Psoas muscle (tissue), 8 donors: ENCODE results near the gene ZNF444. TPM values are rescaled to one million over a fixed set of nuclear protein-coding genes. Genes with fewer than 3 reads are reported as not detected.

Source experiments
- ATAC-seq, 4 donors: fragments of 200-7000 bp; cut with Tn5 transposase; one replicate each; pipeline ENCODE4 v1.9.1; 2020; ENCODE audit warnings: moderate library complexity in 3 of 4, mild to moderate bottlenecking in 2 of 4
- DNase-seq, 2 donors: peaks; one replicate each; pipeline ENCODE4 v3.0.0-alpha.2; 2020
- H3K27ac ChIP-seq: fragments of 200-600 bp; one replicate; pipeline ENCODE4 v1.8.0; 2022
- H3K27me3 ChIP-seq, 3 donors: fragments of 200-600 bp in 1 of 3; one replicate each; pipeline versions ENCODE4 v1.6.1 to v1.8.0; 2013 to 2022; ENCODE audit warnings: low read length in 2 of 3, mild to moderate bottlenecking in 2 of 3, moderate library complexity in 1 of 3; ENCODE audit not compliant: insufficient read depth in 3 of 3
- H3K36me3 ChIP-seq, 2 donors: fragments of 200-600 bp in 1 of 2; one replicate each; pipeline versions ENCODE4 v1.6.1 to v1.8.0; 2013 to 2022; ENCODE audit warnings: low read depth in 1 of 2, mild to moderate bottlenecking in 1 of 2, moderate library complexity in 1 of 2; ENCODE audit not compliant: insufficient read depth in 1 of 2
- H3K4me1 ChIP-seq: fragments of 200-600 bp; one replicate; pipeline ENCODE4 v1.8.0; 2022
- H3K4me3 ChIP-seq: fragments of 200-600 bp; one replicate; pipeline ENCODE4 v1.8.0; 2022; ENCODE audit warnings: mild to moderate bottlenecking
- H3K9me3 ChIP-seq: fragments of 200-600 bp; one replicate; pipeline ENCODE4 v1.8.0; 2022
- CTCF ChIP-seq: fragments of 200-600 bp; IDR thresholded peaks from one replicate; pipeline ENCODE4 v1.8.0; 2022; ENCODE audit warnings: antibody characterized with exemption
- WGBS, 3 donors: extraction: QIAGEN DNeasy Blood & Tissue Kit; methylation state at CpG; one replicate each; pipeline versions ENCODE4 v1.1.6 to v1.1.7; 2013; 5-methylcytosine and 5-hydroxymethylcytosine counted together
- intact Hi-C, 2 donors: fragments of 100-400 bp; cut with DNase I; formaldehyde crosslinking; loops; one replicate each; pipeline versions ENCODE4 v1.11.0 to v1.14.2; 2022
- polyA plus RNA-seq, 3 donors: library from polyadenylated mRNA; stranded (reverse); fragments of 200-250 nt; gene quantifications; one replicate each; pipeline ENCODE4 v1.2.3, GENCODE V29; 2013
- total RNA-seq, 4 donors: library from RNA; stranded (reverse); fragmentation: NEBNext Ultra II Directional in 2 of 4; extraction: Animal tissue kit (Norgen Biotek cat#: 25700) in 2 of 4; gene quantifications; one replicate each; pipeline versions ENCODE4 v1.2.1 to v1.2.4, GENCODE V29; 2021 to 2023
- donor health status: healthy with polysubstance abuse.
- donor health status: DM: no; HTN: no; CAD: no; lungs with moderate emphysema.
- donor health status: Bipolar disorder and iron deficiency.
- donor health status: healthy.
- donor health status: DM: yes; HTN: yes; CAD: no.
- donor health status: DM: no; HTN: no; CAD: no.
- donor health status: DM: no; HTN: no; CAD: no.
- donor health status: DM: yes; HTN: yes; CAD: no.

ZNF444 gene
- total and polyA plus RNA-seq, 7 donors: 12.0 to 22.4 (median 16.4) TPM

- WGBS, 3 donors: 35 to 61% (median 48%) methylated on average over 20 to 27 of the region's 27 CpGs
- H3K9me3 ChIP-seq: no peaks in the 10 kb centered on the region
- DNase-seq (no peak), ATAC-seq (peak in 2 of 4 donors; percentile 31 to 37)
- TF ChIP-seq CTCF: no peak
- intact Hi-C loops: loop anchor here in 1 of 2 donors (5.0 kb wide), 1 partner anchor 40 kb away; no protein-coding TSS in a partner anchor
- H3K4me3 ChIP-seq: no peak overlapping the region
- H3K36me3 ChIP-seq: peaks cover 0 to under 1% of the 10 kb centered on the region in 2 donors
- H3K27ac ChIP-seq: no peak overlapping the region
- H3K27me3 ChIP-seq: no peaks in the 10 kb centered on the region
- H3K4me1 ChIP-seq: peaks cover 58% of the 10 kb centered on the region
These were observed 33.3 kb upstream of the ZNF444 start for GRCh38 chr19:56107626-56108351.

DNA sequence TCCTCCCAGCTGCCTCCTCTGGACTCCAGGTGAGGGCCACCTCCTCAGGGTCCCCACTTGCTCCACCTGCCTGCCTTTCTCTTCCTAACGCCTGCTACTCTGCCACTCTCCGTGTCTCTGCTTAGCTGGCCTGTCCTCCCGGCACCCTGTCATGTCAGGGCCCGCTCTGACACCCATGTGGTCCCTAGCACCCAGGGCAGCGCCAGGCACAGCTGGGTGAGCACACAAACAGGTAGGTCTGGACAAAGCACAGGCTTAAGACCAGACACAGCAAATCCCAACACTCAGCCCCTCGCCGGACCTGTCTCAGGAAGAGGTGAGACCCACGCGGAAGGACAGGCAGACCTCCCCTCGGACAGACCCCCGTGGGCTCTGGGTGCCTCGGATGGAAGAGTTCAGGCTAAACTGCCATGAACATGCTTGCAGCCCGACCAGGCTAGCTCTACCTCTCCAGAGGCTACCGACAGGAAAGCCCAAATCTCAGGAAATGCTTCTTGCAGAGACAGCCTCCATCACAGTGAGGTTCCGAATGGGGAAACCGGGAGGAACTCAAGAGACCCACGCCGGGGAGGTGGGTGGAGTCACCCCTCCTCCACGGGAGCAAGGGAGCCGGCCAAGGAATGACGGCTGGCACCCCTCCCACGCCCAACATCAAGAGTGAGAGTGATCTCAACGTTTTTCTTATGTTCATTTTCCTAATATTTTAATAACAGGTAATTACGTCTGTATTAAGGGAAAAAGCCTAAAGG is 32.5 kb upstream of the ZNF444 start:
- Histone ChIP-seq H3K4me1 (peaks cover 65% of the 10 kb centered on the region), H3K4me3 (peak overlapping the region; percentile 12), H3K36me3 (no peaks in the 10 kb centered on the region), H3K27ac (no peak overlapping the region), H3K27me3 (no peaks in the 10 kb centered on the region), H3K9me3 (no peaks in the 10 kb centered on the region)
- WGBS, 3 donors: 24 to 32% (median 27%) methylated on average over 24 of the region's 24 CpGs
- intact Hi-C loops: loop anchor here in 1 of 2 donors (5.0 kb wide), 1 partner anchor 39 kb away; no protein-coding TSS in a partner anchor
- ATAC-seq: no peak
- TF ChIP-seq CTCF: no peak
- peak; percentile 47 to 64 for DNase-seq

GRCh38 chr19:56109226-56109625 is 31.9 kb upstream of the ZNF444 start:
- ATAC-seq (no peak), DNase-seq (no peak)
- H3K9me3 ChIP-seq: no peaks in the 10 kb centered on the region
- H3K36me3 ChIP-seq: no peaks in the 10 kb centered on the region
- no peak overlapping the region for H3K27ac ChIP-seq
- H3K27me3 ChIP-seq: no peaks in the 10 kb centered on the region
- peaks cover 71% of the 10 kb centered on the region for H3K4me1 ChIP-seq
- H3K4me3 ChIP-seq: peak overlapping the region; percentile 12
- TF ChIP-seq CTCF: no peak
- intact Hi-C loops: loop anchor here in 1 of 2 donors (5.0 kb wide), 1 partner anchor 38 kb away; no protein-coding TSS in a partner anchor
- 36 to 54% (median 45%) methylated on average over 12 to 13 of the region's 13 CpGs for WGBS, 3 donors

DNA sequence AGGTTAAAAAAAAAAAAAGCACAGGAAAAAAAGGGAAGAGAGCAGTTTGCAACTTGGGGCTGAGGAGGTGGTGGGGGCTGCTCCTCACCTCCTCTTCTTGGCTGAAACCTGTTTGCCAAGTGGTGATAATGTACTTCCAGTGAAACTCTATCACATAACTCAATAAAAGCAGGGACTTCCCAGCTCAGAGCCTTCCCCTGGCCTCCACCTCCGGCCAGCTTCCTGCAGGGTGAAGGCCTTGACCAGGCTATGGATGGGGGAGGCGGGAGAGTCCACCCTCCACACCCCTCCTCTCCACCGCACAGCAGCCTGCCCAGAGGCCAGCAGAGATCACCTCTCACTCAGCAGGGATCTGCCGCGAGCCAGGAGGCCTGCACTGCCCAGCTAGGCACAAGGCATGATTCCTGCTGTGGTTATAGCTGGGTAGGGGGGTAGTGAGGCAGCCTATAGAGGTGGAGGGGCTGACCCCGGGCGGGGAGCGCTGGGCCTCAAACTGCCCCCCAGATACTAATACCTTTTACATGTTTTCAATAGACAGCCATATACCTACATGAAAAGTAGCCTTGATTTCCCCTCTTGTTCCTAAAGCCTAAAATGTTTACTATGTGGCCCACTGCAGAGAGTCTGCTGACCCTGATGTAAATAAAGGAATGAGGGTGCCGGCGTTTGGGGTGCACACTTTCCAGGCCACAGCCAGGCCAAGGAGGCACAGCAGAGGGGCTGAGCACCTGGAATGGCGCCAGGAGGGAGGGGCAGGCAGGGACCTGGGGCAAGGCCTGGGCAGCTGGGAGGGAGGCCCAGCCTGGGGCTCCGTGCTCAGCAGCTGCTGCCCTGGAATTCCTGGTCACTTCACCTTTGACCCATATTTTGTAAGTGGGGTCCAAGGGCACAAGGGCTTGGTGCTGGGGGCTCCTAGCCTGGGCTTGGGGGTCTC is 30.3 kb upstream of the ZNF444 start:
- no peak for TF ChIP-seq CTCF
- H3K4me1 ChIP-seq: peaks cover 72% of the 10 kb centered on the region
- 19 to 23% (median 22%) methylated on average over 12 of the region's 12 CpGs for WGBS, 3 donors

More for the DNA sequence above, 30.3 kb upstream of the ZNF444 start:
- peak overlapping the region; percentile 72 for H3K27ac ChIP-seq
- H3K4me3 ChIP-seq: peak overlapping the region; percentile 0
- ATAC-seq (peak; percentile 58 to 73 (median 64)), DNase-seq (peak; percentile 42 to 65)
- intact Hi-C loops: no loop called here
- H3K36me3 ChIP-seq: no peaks in the 10 kb centered on the region
- no peaks in the 10 kb centered on the region for H3K27me3 ChIP-seq
- H3K9me3 ChIP-seq: no peaks in the 10 kb centered on the region
